ENCODE data around the gene UNC13C. TPM values are rescaled to one million over a fixed set of nuclear protein-coding genes. Genes with fewer than 3 reads are reported as not detected.

Gene UNC13C
- polyA plus RNA-seq, 1 experiment, result not detected

- ChIA-PET CTCF (no interaction called here), POLR2A (no interaction called here)
- Histone ChIP-seq H3K9me3 (ENCODE audit: control insufficient read depth, insufficient read depth, low read length) (peaks cover 29% of the 10 kb centered on the region), H3K27me3 (ENCODE audit: control insufficient read depth, insufficient read depth, low read length) (no peaks in the 10 kb centered on the region), H3K4me3 (ENCODE audit: low read depth, low read length) (no peak overlapping the region), H3K27ac (ENCODE audit: low read depth, low read length) (no peak overlapping the region)
- TF ChIP-seq, protein P1, sequence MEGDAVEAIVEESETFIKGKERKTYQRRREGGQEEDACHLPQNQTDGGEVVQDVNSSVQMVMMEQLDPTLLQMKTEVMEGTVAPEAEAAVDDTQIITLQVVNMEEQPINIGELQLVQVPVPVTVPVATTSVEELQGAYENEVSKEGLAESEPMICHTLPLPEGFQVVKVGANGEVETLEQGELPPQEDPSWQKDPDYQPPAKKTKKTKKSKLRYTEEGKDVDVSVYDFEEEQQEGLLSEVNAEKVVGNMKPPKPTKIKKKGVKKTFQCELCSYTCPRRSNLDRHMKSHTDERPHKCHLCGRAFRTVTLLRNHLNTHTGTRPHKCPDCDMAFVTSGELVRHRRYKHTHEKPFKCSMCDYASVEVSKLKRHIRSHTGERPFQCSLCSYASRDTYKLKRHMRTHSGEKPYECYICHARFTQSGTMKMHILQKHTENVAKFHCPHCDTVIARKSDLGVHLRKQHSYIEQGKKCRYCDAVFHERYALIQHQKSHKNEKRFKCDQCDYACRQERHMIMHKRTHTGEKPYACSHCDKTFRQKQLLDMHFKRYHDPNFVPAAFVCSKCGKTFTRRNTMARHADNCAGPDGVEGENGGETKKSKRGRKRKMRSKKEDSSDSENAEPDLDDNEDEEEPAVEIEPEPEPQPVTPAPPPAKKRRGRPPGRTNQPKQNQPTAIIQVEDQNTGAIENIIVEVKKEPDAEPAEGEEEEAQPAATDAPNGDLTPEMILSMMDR (IDR thresholded peaks at IDR 0.05; ENCODE audit: low read depth, low read length), result no peak
- DNase-seq (ENCODE audit: low read depth, low spot score), result no peak
These were observed 503.6 kb downstream of the UNC13C start for GRCh38 chr15:54481819-54482218.

GRCh38 chr15:54482251-54482650, 504.0 kb downstream of the UNC13C start:
- no peak for DNase-seq (ENCODE audit: low read depth, low spot score)

GRCh38 chr15:54500330-54500729, 522.1 kb downstream of the UNC13C start:
- TF ChIP-seq, protein P1 (IDR thresholded peaks at IDR 0.05; ENCODE audit: low read depth, low read length), result no peak
- ChIA-PET CTCF (no interaction called here), POLR2A (no interaction called here)
- Histone ChIP-seq H3K27me3 (ENCODE audit: control insufficient read depth, insufficient read depth, low read length) (no peaks in the 10 kb centered on the region), H3K9me3 (ENCODE audit: control insufficient read depth, insufficient read depth, low read length) (no peaks in the 10 kb centered on the region), H3K27ac (ENCODE audit: low read depth, low read length) (no peak overlapping the region), H3K4me3 (ENCODE audit: low read depth, low read length) (no peak overlapping the region)
- DNase-seq (ENCODE audit: low read depth, low spot score), result no peak

More at GRCh38 chr15:54482251-54482650, 504.0 kb downstream of the UNC13C start:
- Histone ChIP-seq H3K9me3 (ENCODE audit: control insufficient read depth, insufficient read depth, low read length) (peaks cover 29% of the 10 kb centered on the region), H3K4me3 (ENCODE audit: low read depth, low read length) (no peak overlapping the region), H3K27ac (ENCODE audit: low read depth, low read length) (no peak overlapping the region), H3K27me3 (ENCODE audit: control insufficient read depth, insufficient read depth, low read length) (no peaks in the 10 kb centered on the region)
- TF ChIP-seq, protein P1 (IDR thresholded peaks at IDR 0.05; ENCODE audit: low read depth, low read length), result no peak
- ChIA-PET POLR2A (no interaction called here), CTCF (no interaction called here)

DNA sequence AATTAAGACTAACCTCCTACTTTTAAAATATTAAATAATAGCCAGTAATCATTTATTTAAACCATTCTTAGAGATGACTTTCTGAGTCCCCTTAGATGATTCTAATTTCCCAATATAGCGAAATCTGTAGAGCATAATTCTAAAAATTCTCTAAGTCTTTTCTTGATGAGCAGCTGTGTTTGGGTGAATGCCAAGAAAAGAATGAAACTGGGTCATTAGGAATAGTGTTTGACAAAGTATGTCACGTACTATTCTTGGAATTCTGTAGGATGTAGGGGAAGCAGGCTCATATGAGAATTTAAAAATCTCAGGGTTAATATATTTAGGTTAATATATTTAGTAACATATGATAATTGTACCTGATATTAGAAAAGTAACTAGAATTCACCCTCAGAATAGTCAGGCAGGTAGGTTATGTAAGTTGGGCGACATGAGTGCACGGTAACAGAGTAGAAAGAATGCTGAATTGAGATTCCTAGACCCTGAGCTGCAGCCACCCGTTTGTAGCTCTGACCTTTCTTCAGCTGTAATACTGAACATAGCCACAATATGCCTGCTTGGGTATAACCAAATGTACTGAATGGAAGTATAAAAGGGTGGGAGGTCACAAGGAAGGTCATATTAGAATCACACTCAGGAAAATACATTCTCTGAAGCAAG, 524.3 kb downstream of the UNC13C start:
- Histone ChIP-seq H3K27ac (ENCODE audit: low read depth, low read length) (no peak overlapping the region), H3K9me3 (ENCODE audit: control insufficient read depth, insufficient read depth, low read length) (no peaks in the 10 kb centered on the region), H3K27me3 (ENCODE audit: control insufficient read depth, insufficient read depth, low read length) (no peaks in the 10 kb centered on the region), H3K4me3 (ENCODE audit: low read depth, low read length) (no peak overlapping the region)
- ChIA-PET CTCF (no interaction called here), POLR2A (no interaction called here)
- DNase-seq (ENCODE audit: low read depth, low spot score), result no peak
- TF ChIP-seq, protein P1 (IDR thresholded peaks at IDR 0.05; ENCODE audit: low read depth, low read length), result no peak

DNA sequence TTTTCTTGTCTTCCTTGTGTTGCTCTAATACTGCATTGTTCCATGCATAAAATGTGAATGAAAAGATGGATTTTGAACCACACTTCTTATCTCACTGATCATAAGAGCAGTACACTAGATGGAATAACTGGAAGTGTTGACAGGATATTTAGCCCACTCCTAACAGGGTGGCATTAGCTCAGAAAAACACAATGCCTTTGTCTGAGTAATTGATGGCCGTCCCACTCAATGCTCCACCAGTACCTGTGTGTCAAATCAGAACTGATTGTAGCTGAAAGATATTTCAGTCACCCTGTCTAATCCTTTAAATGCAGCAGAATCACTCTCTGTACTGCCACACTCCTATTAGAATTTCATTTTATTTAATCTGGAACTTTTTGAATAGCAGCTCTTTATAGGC, 526.5 kb downstream of the UNC13C start:
- no peak for DNase-seq (ENCODE audit: low read depth, low spot score)
- POLR2A ChIA-PET, result no interaction called here
- H3K4me3 ChIP-seq (ENCODE audit: low read depth, low read length), result no peak overlapping the region
- H3K27ac ChIP-seq (ENCODE audit: low read depth, low read length), result no peak overlapping the region
- no peaks in the 10 kb centered on the region for H3K27me3 ChIP-seq (ENCODE audit: control insufficient read depth, insufficient read depth, low read length)
- TF ChIP-seq, protein P1 (IDR thresholded peaks at IDR 0.05; ENCODE audit: low read depth, low read length), result no peak
- CTCF ChIA-PET, result no interaction called here
- H3K9me3 ChIP-seq (ENCODE audit: control insufficient read depth, insufficient read depth, low read length), result no peaks in the 10 kb centered on the region
